HG03095 (cell line): ENCODE data around the gene PCARE.
"Not testable (repeated sequence)": the region's sequence is repeated elsewhere in the genome, so short reads cannot be mapped to it uniquely, and the experiment has no call there.

Source experiments
- ATAC-seq: cut with Tn5 transposase; IDR thresholded peaks from one replicate; pipeline ENCODE4 v1.9.1; 2021; ENCODE audit warnings: moderate library complexity; ENCODE audit not compliant: unreplicated experiment

Gene PCARE

DNA sequence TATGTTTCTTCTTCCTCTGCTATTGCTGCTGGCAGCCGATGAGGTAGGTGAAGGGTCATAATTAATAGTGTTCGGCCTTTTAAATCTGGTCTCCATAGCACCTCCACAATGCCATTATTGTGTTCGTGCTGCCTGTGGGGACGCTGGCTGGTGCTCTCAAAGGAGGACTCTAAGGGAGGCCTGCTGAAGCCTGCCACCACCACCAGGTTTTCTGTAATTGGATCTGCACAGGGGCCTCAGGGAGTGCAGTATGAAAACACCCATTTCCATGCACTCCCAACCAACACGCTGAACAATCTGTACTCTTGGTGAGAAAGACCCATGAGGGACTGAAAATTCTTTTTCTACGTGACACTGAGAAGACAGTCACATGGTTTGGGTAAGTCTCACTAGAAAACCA is 23.2 kb upstream of the PCARE start:
- no peak for ATAC-seq

DNA sequence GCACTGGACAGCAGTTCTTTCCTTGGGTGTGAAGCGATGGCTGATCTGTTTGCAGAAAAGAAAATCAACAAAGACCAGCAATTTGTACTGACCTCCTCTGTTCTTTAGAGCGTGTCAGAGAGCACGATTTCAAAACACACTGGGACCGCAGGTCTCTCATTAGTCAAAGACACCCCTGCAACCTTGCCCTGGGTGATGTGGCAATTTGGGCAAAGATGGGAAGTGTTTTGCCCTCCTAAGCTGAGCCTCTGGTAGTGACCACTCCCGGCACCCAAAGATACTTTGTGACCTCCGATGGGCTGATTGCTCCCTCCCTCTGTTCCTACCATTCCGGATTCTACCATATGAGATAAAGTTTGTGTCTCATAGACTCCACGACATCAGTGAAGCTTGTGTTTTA is 22.6 kb upstream of the PCARE start:
- ATAC-seq, result no peak

DNA sequence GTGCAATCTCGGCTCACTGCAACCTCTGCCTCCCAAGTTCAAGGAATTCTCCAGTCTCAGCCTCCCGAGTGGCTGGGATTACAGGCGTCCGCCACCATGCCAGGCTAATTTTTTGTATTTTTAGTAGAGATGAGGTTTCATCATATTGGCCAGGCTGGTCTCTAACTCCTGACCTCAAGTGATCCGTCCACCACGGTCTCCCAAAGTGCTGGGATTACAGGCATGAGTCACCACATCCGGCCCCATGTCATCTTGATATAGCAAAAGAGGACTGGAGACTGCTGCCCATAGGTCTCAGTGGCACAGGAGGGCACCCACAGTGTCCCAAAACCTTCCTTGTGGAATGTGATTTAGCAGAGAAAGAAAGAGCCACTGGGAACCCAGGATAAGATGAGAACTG is 16.0 kb upstream of the PCARE start:
- not testable (repeated sequence) for ATAC-seq

DNA sequence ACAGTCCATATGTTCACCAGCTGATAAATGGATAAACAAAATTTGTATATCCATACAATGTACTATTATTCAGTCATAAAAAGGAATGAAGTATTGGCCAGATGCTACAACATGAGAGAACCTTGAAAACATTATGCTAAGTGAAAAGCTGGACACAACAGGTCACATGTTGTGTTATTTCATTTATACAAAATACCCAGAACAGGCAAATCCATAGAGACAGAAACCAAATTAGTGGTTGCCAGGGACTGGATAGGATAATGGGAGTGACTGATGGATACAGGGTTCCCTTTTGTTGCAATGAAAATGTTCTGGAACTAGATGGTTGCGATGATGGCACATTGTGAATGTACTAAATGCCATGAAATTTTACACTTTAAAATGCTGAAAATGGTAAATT is 10.2 kb upstream of the PCARE start:
- no peak for ATAC-seq

DNA sequence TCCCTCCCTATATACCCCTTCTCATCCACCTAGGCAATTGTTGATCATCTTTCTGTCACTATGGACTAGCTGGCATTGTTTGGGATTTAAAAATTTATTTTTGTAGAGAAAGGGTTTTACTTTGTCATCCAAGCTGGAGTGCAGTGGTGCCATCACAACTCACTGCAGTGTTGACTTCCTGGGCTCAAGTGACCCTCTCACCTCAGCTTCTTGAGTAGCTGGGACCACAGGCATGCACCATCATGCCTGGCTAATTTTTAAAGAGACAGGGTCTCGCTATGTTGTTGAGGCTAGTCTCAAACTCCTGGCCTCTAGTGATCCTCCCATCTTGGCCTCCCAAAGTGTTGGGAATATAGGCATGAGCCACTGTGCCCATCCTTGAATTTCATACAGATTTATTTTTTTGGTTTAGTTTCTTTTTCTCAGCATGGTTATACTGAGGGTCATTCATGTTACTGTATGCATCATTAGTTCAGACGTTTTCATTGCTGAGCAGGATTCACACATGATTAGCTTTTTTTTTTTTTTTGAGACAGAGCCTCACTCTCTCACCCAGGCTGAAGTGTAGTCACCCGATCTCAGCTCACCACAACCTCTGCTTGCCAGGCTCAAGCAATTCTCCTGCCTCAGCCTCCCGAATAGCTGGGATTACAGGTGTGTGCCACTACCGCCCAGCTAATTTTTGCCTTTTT is 8.6 kb upstream of the PCARE start:
- ATAC-seq, result no peak

DNA sequence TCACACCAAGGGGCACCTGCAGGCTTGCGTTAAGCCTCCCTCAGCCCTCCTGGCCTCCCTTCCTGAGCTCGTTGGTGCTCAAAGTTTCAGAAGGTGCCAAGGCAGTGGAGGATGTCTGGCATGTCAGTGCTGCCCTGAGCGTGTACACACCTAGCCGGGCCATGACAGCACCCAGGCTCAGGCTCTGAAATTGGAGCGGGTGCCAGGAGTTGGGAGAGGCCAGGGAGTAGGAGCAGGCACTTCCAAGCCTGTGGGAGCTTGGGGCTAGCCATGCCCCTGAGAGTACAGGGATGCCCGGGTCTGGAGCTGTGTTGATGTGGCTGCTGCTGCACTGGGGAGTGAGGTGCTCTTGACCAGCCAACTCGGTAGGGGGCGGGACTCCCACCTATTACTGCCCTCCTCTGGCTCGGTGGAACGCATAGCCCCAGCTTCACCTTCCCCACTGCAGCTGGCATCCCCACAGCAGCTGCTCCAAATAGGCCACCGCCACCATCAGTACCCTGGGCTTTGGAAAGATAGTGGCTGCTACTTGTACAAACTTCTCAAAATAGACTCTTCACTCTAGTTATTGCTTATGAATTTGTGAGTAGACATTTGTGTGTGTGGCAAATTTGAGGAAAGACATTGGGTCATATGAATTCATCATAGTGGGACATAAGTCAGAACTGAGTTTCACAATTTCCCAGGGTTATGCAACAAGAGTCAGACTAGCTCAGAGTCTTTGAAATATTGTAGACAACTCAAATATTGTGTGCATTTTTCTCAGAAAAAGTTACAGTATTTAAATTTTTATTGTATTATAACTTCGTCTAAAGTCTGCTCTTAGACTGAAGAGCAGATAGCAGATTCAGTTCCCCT is 6.8 kb upstream of the PCARE start:
- no peak for ATAC-seq

DNA sequence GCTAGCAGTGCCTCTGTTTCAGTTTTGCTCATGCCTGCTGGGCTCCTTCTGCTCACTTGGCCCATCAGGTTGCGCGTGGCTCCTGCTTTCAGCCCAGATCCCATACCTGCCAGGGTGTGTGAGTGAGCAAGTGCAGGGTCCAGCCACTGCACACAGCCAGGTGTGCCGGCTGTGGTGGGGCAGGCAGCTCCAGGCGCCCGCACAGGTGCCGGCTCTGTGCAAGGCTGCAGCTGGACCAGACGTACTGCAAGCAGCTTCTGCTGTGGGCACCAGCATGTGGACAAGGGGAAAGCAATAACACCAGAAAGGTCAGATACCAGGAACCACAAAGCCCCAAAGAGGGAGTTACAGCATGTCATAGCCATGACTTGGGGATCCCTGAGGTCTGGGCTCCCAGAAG is 5.6 kb upstream of the PCARE start:
- ATAC-seq, result no peak

DNA sequence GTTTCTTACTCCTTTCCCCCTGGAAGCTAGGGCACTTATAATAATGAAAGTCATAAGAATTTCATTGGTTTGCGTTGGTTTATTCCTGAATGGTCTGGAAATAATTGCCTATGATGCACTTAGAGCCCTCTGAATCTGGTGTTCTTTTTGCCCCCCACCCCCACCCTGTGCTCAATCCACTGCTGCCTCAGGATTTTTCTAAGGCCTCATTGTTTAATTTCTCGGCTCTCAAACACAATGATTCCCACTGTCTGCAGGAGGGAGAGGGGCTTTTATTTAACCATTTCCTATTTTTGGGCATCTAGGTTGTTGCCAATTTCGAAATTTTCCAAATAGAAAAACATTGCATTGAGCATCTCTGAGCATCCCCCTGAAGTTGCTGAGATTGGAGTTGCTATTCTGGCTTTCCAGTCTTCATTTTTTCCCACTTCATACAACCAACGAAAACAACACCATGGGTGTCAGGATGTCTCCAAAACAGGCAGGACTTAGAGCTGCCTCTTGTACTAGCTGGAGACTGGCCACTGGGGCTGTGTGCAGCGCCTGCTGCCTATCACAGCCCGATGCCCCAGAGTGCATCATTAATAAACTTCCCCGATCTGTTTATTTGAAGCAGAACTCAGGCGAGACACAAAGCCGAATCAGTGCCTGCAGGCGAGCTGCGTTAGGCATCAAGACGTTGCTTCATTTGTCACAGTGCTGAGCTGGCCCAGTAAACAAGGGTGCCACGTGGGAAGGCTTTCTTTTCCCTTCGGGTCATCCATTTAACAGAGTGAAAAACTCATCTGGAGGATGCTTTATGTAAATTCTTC is 1.8 kb upstream of the PCARE start:
- ATAC-seq, result no peak

DNA sequence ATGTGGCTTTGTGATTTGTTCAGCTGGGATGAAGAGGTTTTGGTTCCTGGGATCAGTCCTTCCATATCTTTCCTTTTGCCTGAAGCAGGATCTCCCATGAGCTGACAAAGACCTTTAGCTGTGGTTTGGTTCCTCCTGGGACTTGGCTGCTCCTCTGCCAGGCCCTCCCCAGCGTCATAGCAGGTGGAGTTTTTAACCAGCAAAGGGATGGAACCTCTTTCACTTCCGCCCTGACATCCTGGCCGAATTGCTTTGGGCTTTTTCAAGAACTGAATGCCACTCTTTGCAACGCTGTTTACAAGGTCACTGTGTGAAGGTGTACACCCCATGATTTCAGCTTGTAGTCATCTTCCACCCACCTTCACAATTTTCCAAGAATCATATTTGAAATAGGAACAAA is 390 bp downstream of the PCARE start:
- no peak for ATAC-seq

DNA sequence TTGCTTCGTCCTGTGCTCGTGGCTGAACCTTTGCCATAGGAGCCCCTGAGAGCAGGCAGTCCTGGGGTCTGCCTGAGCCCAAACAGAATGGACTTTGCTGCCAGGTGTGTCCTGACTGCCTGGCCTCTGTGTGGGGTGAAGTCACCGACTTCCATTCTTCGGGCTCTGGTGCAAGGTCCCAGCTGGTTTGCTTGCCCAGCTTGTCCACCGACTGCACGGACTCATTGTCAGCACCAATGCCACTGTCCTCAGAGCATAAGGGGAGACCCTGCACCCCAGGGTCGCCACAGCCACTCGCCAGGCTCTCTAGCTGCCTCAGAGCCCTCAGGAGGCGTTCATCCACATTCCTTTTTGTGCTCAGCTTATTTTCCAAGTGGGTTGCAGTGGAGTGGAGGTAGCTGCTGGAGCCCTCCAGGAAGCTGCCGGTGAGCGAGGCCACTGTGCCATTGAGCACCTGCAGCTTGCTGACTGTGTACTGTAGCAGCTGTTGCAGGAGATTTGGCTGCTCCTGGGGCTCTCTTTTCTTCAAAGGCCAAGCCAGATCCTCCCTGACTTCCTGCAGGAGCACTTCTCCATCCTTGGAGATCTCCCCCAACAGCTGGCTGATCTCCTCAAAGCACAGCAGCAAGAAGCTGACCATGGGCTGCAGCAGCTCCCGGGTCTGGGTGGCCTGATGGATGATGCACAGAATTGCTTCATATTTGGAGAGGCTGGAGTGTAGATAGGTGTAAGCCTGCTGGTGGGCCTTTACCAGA is 1.2 kb downstream of the PCARE start:
- no peak for ATAC-seq

DNA sequence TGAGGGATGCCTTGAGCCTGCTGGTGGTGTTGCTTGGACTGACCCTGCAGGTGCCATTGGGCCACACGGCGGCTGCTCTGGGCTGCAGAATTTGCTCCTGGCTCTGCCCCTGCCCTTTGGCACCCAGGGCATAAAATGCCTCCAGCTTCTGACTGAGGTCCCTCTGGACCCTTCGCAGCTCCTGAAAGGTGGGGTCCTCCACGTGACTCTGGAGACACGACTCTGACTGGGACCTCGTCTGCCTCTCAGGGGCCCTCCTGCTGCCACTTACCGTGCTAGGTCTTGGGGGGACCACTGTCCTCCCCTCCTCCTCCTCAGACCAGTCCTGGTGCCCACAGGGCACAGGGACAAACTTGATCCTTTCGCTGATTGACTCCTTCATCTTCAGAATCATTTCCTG is 2.1 kb downstream of the PCARE start:
- no peak for ATAC-seq

DNA sequence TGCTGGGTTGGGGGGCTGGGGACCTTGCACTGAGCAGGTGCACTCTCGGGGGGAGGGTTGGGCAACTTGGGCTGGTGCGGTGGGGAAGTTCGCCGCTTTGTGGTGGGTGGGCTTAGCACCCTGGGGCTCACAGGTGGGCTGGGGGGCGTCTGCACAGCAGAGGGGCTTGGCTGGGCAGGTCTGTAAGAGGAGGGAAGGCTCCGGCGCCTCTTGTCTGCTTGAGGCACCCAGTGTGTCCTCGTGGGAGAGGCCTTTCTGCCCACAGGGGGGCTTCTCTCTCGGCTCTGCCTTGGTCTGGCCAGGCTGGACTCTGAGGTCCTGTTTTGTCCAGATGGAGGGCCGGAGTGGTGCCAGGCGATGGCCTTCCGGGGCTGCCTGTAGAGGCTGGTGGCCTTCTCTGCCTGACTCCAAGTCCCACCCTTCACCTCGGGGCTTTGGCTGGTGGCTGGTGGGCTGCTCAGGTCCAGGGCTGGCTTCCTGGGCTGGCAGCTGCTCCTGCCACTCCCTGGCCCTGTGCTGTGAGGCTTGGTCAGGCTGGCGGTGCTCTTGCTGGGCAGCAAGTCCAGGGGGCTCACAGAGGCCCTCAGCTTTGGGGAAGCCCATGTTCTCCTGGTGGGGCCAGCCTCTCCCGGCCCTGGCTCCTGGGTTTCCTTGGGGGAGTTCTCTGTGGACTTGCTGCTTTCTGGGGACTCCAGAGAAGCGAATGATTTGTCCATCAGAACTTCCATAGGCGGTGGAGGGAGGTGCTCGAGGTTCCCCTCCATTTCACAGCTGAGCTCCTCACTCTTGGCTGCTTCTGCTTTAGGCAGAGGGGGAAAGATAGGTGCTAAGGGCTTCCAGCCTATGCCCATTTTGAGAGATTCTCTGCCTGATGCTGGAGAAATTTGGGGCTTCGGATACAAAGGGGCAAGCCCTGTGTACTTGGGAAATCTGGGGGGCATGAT is 3.0 kb downstream of the PCARE start:
- ATAC-seq, result no peak

DNA sequence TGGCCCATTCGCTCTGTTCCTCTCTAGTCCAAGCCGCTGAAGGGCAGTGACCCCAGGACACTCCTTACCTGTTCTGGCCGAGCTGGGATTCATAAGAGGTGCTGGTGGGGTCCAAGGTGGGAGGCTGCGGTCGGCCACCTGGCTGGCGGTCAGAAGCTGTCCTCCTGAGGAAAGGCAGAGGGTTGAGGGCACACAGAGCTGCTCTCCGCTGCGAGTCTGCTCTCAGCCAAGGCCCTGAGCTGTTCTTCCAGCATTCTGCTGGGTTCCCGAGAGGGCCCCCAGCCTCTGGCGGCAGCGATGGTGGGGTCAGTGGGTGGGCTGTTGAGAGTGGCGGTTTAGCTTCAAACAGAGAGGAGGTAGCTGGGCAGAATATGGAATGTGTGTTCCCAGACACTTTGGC is 3.8 kb downstream of the PCARE start:
- ATAC-seq, result no peak

DNA sequence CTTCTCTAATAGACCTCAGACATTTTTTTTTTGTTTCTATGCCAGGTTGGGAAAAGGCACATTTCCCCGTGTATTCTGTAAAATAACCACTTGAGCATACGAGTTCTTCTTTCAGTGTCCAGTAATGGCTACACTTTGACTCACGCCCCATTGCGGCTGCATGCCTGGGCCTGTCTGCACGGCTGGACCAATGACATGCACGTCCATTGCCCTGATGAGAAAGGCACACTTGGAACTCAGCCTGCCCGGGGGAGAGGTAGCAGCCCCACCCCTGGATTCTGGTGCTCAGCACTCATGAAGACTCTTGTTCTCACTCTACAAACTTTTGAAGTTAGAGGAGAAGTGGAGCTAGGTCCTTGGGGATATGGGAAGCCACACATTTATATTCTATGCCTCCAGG is 5.8 kb downstream of the PCARE start:
- no peak for ATAC-seq

DNA sequence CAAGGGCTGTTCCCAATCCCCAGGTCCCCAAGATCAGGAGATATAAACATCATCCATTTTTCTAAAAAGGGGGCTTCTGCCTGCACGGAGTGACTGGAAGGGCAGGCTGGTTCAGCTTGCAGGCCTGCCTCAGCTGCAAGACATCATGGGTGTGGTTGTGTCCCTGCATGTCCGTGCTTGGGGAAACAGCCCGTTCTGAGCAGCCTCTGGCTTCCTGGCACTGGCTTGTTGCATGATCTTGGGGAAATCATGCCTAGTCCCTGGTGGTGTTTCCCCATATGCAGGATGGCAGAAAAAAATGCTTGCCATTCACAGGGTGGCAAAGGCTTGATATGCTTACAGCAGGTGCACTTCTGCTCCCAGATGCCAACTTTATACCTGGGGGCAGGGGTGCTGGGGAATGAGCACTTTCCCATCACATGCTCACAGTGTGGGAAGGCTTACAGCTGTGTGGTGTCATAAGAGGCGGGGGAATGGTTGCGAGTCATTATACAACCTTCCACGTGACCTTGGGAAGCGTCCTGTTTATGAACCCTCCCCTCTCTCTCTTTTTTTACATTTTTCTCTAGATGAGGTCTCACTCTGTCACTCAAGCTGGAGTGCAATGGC is 7.2 kb downstream of the PCARE start:
- ATAC-seq, result no peak

DNA sequence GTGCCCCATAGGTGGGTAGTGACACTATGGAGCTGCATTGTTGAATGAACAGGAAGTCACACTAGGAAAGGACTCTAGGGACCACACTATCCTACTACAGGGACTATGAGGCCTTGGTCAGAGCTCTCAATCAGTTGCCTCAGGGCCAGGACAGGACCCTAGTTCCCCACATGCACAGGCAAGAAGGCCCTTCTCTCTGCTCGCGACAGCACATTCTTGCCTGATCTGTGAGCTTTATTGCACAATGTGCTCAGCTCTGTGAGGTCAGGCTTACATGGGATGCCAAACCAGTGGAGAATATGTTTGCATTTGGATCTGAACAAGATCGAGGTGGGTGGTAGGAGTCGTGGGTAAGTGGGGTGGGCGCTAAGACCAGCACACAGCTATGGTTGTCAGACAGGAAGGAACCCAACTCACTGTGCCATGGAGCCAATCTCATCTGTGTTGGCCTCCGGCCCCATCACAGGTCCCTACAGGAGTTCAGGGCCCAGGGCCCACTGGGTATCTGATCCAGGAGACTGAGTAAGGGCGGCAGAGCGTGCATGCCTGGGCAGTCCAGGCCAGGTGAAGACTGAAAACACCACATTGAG is 8.0 kb downstream of the PCARE start:
- no peak for ATAC-seq

DNA sequence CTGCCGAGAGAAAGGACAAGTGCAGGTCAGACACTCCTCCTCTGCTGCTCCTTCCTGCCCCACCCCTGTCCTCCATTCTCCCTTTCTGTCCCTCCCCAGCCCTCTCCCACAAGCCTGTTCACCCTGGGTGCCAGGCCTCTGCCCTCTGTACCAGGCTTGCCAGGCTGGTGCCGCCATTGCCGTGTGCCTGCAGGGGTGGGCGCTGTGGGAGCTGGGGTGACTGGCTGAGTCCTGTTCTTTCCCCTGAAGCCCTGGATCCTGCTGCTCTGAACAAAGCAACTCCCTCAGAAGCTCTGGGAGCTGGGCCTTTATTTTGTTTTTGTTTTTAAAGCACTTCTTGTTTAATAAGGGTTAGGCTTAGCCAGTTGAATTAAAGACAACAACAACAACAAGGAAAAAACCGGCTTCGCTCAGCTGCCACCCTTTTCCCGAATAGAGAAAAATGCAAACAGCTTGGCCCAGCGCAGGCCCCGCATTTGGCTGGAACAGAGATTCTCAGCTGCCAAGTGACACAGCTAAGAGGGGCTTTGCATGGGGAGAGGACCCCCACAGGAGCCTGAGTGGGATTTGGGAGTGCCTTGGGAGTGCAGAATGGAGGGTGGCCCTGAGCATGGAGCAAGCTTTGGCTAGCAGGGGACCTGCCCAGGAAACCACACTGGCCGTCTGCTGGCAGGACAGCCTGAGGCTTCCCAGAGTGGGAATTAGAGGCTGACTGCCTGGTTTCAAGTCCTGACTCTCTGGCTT is 9.1 kb downstream of the PCARE start:
- no peak for ATAC-seq

DNA sequence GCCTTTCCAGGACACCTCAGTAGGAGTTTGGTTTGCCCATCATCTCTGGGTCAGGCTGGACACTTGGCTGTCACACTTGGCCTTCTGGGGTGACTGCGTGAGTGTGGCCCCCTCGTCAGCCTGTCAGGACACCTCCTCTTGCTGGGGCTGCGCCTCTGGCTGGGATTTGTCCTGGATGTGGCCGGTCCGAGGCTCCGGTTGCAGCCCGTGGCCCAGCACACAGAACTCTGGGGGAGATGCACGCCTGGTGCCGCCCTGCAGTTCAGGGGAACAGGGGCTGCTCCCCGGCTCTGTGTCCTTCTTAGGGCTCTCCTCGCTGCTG is 9.6 kb downstream of the PCARE start:
- ATAC-seq, result no peak

DNA sequence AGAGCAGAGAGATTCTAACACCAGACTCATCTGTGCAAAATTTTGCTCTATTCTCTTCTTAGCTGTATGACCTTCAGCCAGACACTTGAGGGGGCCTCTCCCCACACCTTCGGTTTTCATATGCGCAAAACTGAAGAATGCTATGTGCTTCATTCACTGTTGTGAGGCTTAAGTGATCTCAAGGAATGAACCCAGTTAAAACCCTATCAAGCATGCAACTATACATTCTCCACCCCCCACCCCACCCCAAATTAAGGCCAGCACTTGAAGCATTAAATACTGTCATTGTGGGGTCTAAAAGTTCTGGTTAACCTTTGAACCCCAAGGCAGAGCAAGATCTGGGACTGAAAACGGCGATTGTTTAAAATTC is 10.0 kb downstream of the PCARE start:
- no peak for ATAC-seq
